A549 (cell line): ENCODE results near the gene TSPAN18. TPM values are rescaled to one million over a fixed set of nuclear protein-coding genes. Genes with fewer than 3 reads are reported as not detected.

Experiments
- ATAC-seq, 2 experiments: fragments of 200-7000 bp in 1 of 2; fragments of >200 bp in 1 of 2; cut with Nextera tagmentation in 1 of 2; cut with Tn5 transposase in 1 of 2; 3 replicates each; pipeline versions ENCODE4 v1.8.0 to v1.9.1; 2018 to 2020; ENCODE audit warnings: mild to moderate bottlenecking in 1 of 2, moderate library complexity in 1 of 2
- CTCF ChIA-PET: fragments of 300-600 bp; sonication (Branson Sonifier 250); formaldehyde crosslinking; extraction: SDS; loops from one replicate; lab custom pipeline; 2021; ENCODE audit warnings: antibody characterized with exemption, inconsistent platforms; lab: Yijun Ruan, JAX
- POLR2A ChIA-PET: fragments of 350-600 bp; formaldehyde crosslinking; extraction: SDS; loops from one replicate; lab custom pipeline; 2021; ENCODE audit warnings: antibody characterized with exemption, inconsistent platforms; lab: Yijun Ruan, JAX
- DNase-seq, 2 experiments: peaks; one replicate each; pipeline versions ENCODE4 v3.0.0 to v3.0.0-alpha.2; 2011 to 2016; ENCODE audit warnings: low read depth in 1 of 2, low spot score in 1 of 2
- FAIRE-seq: peaks from 2 replicates; lab custom pipeline; 2011; peaks lifted over from hg19 to GRCh38; lab: Jason Lieb, UNC
- H3K27ac ChIP-seq, 2 experiments: fragments of >200 bp; sonication (Bioruptor Twin); formaldehyde crosslinking; 3 replicates each; pipeline ENCODE4 v1.5.1; 2016 to 2017
- H3K4me1 ChIP-seq: fragments of >200 bp; sonication (Bioruptor Twin); formaldehyde crosslinking; 3 replicates; pipeline ENCODE4 v1.6.1; 2016
- H3K4me2 ChIP-seq: fragments of >200 bp; sonication (Bioruptor Twin); formaldehyde crosslinking; 3 replicates; pipeline ENCODE4 v1.6.1; 2016
- H3K4me3 ChIP-seq: fragments of >200 bp; sonication (Bioruptor Twin); formaldehyde crosslinking; 3 replicates; pipeline ENCODE4 v1.5.1; 2016
- H3K9me3 ChIP-seq: fragments of >200 bp; sonication (Bioruptor Twin); formaldehyde crosslinking; 3 replicates; pipeline ENCODE4 v1.6.1; 2016
- ATOH8 ChIP-seq: fragments of 250-450 bp; sonication (Bioruptor Pico); IDR thresholded peaks from 2 replicates; pipeline ENCODE4 v1.5.0; 2020; ENCODE audit warnings: low read depth, mild to moderate bottlenecking, moderate library complexity
- BCL3 ChIP-seq: fragments of >200 bp; sonication (Bioruptor Twin); formaldehyde crosslinking; IDR thresholded peaks from 3 replicates; pipeline ENCODE4 v1.6.1; 2016
- CBX2 ChIP-seq: fragments of 200-600 bp; sonication (generic); IDR thresholded peaks from 2 replicates; pipeline ENCODE4 v1.6.1; 2016; ENCODE audit warnings: low read depth, mild to moderate bottlenecking, borderline replicate concordance
- HEYL ChIP-seq: fragments of 250-450 bp; sonication (Bioruptor Pico); IDR thresholded peaks from 2 replicates; pipeline ENCODE4 v1.8.0; 2021; ENCODE audit warnings: mild to moderate bottlenecking, moderate library complexity
- HOXA7 ChIP-seq: fragments of 250-450 bp; sonication (Bioruptor Pico); IDR thresholded peaks from 2 replicates; pipeline ENCODE4 v1.5.0; 2020; ENCODE audit warnings: mild to moderate bottlenecking, moderate library complexity
- HOXB13 ChIP-seq: fragments of 250-450 bp; sonication (Bioruptor Pico); IDR thresholded peaks from 2 replicates; pipeline ENCODE4 v1.5.0; 2020; ENCODE audit warnings: low read depth, mild to moderate bottlenecking, moderate library complexity
- MAX ChIP-seq: IDR thresholded peaks from 2 replicates; pipeline ENCODE4 v1.6.1; 2012
- MYC ChIP-seq: IDR thresholded peaks from 2 replicates; pipeline ENCODE4 v1.6.1; 2012; ENCODE audit warnings: mild to moderate bottlenecking, inconsistent platforms, low read length, improper control_type of control experiment, borderline replicate concordance
- NPAS2 ChIP-seq: fragments of 250-450 bp; sonication (Bioruptor Pico); IDR thresholded peaks from 2 replicates; pipeline ENCODE4 v1.8.0; 2022; ENCODE audit warnings: mild to moderate bottlenecking, moderate library complexity, borderline replicate concordance
- RAD21 ChIP-seq, 2 experiments: fragments of >200 bp in 1 of 2; sonication (Bioruptor Twin) in 1 of 2; formaldehyde crosslinking in 1 of 2; IDR thresholded peaks in 1 of 2; conservative IDR thresholded peaks in 1 of 2; 2 replicates in 1 of 2; 3 replicates in 1 of 2; pipeline ENCODE4 v1.6.1; 2012 to 2018; ENCODE audit warnings: inconsistent platforms in 1 of 2
- RFX5 ChIP-seq: fragments of 450-650 bp; IDR thresholded peaks from 2 replicates; pipeline ENCODE4 v1.7.1; 2014; ENCODE audit warnings: antibody characterized with exemption, mild to moderate bottlenecking, moderate library complexity
- SREBF2 ChIP-seq: fragments of 450-650 bp; IDR thresholded peaks from 2 replicates; pipeline ENCODE4 v1.6.1; 2014; ENCODE audit warnings: mild to moderate bottlenecking, moderate library complexity
- TFCP2L1 ChIP-seq: fragments of 250-450 bp; sonication (Bioruptor Pico); IDR thresholded peaks from 2 replicates; pipeline ENCODE4 v1.5.0; 2021; ENCODE audit warnings: mild to moderate bottlenecking
- WGBS: methylation state at CpG from one replicate; pipeline ENCODE4 v1.1.6; 2017; ENCODE audit errors: missing lambda C conversion rate; 5-methylcytosine and 5-hydroxymethylcytosine counted together
- polyA plus RNA-seq, 4 experiments: library from polyadenylated mRNA; depleted of rRNA in 3 of 4; stranded (reverse); fragments of >200 nt; fragmentation: RNase III in 1 of 4; extraction: RNeasy Plus Mini Kit Qiagen cat#74134 plus additional on column Dnase treatment in 1 of 4; gene quantifications; 2 replicates in 3 of 4; 3 replicates in 1 of 4; pipeline ENCODE4 v1.2.3, GENCODE V29; 2011 to 2017

Gene TSPAN18
- polyA plus RNA-seq, 2 of the 4 experiments (the other 2 are of a cell fraction): 0.81 to 4.5 TPM

- TF ChIP-seq TFCP2L1 (CRISPR knock-in tag) (no peak), BCL3 (no peak), ATOH8 (CRISPR knock-in tag) (no peak)
- TF ChIP-seq, all 56 proteins: peak for 7
Observed at GRCh38 chr11:44979543-44980399, 253.0 kb downstream of the TSPAN18 start (continued).

- DNase-seq (no peak), FAIRE-seq (no peak), ATAC-seq (no peak)
- no peak for TF ChIP-seq MAX
- no peak for TF ChIP-seq HOXB13 (CRISPR knock-in tag)
- TF ChIP-seq SREBF2: no peak
- no peak for TF ChIP-seq NPAS2 (CRISPR knock-in tag)
- no peak for TF ChIP-seq CBX2
- no peak for TF ChIP-seq HOXA7 (CRISPR knock-in tag)
- TF ChIP-seq RAD21 (conservative IDR thresholded peaks at IDR 0.05 in 1 of 2, IDR thresholded peaks at IDR 0.05 in 1 of 2): no peak
- no peak for TF ChIP-seq MYC
- TF ChIP-seq HEYL (CRISPR knock-in tag): no peak
- no peak for TF ChIP-seq RFX5
- Histone ChIP-seq H3K27ac (peak overlapping the region; percentile 78 to 81), H3K4me1 (peaks cover 42% of the 10 kb centered on the region), H3K4me2 (peak overlapping the region; percentile 72), H3K4me3 (no peak overlapping the region), H3K9me3 (no peaks in the 10 kb centered on the region)
- WGBS: 75% methylated on average over 10 of the region's 15 CpGs
- POLR2A ChIA-PET: no interaction called here
- CTCF ChIA-PET: interaction anchor here (0.7 to 7.8 kb wide), 5 partner anchors 34 to 364 kb away, joined by 3 to 49 read pairs (median 6); no protein-coding TSS in a partner anchor
Observed at GRCh38 chr11:44980533-44981427, 254.0 kb downstream of the TSPAN18 start.

Other genes starting within 250 kb of the TSPAN18 start
- 3.0 and 3.2 TPM in 2 replicates for gene CD82, start 161.3 kb upstream of the TSPAN18 start, polyA plus RNA-seq (2011; rRNA removed)
- 2.8 to 3.8 TPM (median 3.4 TPM) in 3 replicates for gene CD82, start 161.3 kb upstream of the TSPAN18 start, polyA plus RNA-seq (2017; fragmentation: RNase III; extraction: RNeasy Plus Mini Kit Qiagen cat#74134 plus additional on column Dnase treatment)
- gene TP53I11, start 223.9 kb downstream of the TSPAN18 start, polyA plus RNA-seq (2011; rRNA removed): 11.2 and 20.7 TPM in 2 replicates
- gene TP53I11, start 223.9 kb downstream of the TSPAN18 start, polyA plus RNA-seq (2017; fragmentation: RNase III; extraction: RNeasy Plus Mini Kit Qiagen cat#74134 plus additional on column Dnase treatment): 28.2 to 36.1 TPM (median 28.5 TPM) in 3 replicates